C4-2B (cell line): Measurements from ENCODE around the gene ZBED4.

Experiments
- CTCF ChIP-seq: fragments of 450-650 bp; conservative IDR thresholded peaks from 2 replicates; pipeline ENCODE4 v1.5.1; 2017; ENCODE audit warnings: mild to moderate bottlenecking
- ZFX ChIP-seq: fragments of 450-650 bp; IDR thresholded peaks from 2 replicates; pipeline ENCODE4 v1.6.1; 2017

DNA sequence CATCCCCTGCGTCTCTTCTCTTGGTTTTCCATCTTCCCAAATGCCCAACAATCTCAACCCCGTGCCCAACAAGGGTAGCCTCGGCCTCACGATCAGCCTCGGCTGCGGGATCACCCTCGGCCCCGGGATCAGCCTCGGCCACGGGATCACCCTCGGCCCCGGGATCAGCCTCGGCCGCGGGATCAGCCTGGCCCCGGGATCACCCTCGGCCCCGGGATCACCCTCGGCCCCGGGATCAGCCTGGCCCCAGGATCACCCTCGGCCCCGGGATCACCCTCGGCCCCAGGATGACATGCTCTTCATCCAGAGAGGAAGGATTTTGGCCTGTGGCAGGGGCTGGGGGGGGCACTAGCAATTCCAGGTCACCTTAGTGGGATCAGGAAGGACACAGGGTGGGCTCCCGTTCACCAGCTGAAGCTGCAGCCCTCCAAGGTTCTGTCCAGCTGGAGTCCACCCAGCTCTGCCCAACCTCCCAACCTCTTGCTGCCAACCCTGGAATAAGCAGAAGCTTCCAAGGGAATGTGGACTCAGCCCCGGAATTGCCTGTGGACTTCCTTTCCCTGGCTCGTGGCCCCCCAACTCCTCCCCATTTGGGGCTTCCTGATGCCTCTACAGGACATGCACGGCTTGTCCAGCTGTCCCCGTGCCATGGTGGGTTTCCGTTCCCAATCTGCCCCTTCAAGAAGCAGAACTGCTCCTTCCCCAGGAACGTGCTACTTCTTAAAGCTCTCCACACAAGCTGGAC lies 58.4 kb downstream of the ZBED4 start:
- TF ChIP-seq CTCF: no peak
- TF ChIP-seq ZFX: no peak
